ENCODE measurements around the gene MYL5.

Gene MYL5

DNA sequence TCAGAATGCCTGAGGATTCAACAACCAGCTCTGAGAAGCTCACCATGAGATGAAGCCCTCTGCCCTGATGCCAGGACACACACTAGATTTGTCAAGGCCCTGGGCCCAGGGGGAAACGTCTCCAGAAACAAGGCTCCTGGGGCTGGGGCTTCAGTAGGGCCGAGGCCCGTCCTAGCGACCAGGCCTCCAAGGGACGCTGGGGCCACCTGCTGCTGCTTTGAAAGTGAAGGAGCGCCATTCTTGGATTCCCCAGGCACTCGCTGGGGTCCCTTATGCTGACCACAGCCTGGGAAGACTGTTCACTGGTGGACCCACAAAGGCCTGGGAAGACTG is 25.1 kb upstream of the MYL5 start:
- no peak for TF ChIP-seq GATA1 (IDR thresholded peaks at IDR 0.05; ENCODE audit: low read depth, low read length)
- TF ChIP-seq POLR2A (IDR thresholded peaks at IDR 0.05; ENCODE audit: low read length): no peak
- no peak for DNase-seq

DNA sequence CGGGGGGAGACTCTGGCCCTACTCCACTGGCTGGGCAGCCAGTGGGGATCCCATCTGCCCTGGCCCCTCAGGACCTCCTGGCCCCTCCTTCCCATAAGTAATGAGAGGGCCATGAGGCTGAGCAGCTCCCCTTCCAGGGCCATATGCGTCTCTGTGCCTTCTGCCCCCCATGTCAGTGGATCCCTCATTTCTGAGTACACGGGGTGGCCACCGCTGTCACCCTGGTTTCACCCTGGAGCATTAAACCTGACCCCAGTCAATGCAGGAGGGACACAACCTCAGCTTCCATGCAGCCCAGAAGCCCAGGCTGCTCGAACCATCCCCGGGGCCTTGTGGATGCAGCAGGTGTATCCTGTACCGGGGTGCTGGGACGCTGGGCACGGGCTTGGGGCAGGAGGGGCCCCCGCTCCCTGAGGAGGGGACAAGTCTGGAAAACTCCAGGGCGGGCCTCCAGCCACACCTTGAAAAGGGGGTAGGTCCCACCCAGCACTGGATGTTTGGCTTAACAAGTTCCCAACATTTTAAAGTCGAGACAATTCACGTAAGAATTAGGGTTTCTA is 24.5 kb upstream of the MYL5 start:
- TF ChIP-seq POLR2A (IDR thresholded peaks at IDR 0.05; ENCODE audit: low read length) (no peak), GATA1 (IDR thresholded peaks at IDR 0.05; ENCODE audit: low read depth, low read length) (no peak)
- no peak for DNase-seq

DNA sequence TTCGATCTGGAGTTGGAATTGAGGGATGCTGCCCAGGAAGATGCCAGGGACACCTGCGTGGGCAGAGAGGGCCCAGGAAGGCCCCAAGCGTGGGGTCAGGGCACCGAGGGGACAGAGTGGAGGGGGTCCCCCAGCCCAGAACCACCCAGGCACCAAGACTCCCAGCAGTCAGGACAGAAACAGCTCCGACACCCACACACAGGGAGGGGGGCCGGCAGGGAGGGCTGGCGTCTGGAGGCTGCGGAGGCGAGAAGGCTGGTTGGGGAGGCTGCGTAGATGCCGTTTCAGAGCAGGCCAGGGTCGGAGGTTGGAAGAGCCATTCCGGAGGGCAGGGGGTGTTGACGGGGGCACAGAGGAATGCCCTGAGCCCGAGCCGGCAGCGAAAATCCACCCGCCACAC is 23.9 kb upstream of the MYL5 start:
- no peak for TF ChIP-seq POLR2A (IDR thresholded peaks at IDR 0.05; ENCODE audit: low read length)
- TF ChIP-seq GATA1 (IDR thresholded peaks at IDR 0.05; ENCODE audit: low read depth, low read length): no peak
- no peak for DNase-seq

DNA sequence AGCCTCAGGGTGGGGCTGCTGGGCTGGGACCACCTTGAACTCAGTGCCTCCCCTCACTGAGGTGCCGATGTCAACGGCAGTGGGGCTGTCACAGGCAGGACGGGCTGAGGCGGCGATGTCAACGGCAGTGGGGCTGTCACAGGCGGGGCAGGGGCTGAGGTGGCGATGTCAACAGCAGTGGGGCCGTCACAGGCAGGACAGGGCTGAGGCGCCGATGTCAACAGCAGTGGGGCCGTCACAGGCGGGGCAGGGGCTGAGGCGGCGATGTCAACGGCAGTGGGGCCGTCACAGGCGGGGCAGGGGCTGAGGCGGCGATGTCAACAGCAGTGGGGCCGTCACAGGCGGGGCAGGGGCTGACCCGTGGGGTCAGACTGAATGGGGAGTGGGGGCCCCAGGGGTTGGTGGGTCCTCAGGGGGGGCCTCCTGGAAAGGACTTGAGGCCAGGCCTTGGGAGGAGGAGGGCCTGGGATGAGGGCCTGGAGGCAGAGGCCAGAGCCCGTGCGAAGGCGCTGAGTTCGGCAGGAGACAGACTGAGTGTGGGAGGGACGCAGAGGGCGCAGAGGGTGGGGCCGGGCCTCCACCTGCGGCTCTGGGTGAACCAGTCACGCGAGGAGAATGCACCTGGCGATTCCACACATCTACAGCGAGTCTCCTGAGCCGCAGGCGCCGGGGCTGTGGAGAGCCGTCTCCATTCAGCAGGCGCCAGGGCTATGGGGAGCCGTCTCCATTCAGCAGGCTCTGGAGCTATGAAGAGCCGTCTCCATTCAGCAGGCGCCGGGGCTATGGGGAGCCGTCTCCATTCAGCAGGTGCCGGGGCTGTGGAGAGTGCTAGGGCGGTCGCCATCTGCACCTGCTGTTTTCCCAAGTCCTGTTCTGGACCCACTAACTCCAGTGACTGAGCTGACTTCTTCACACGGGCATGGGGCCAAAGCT is 23.1 kb upstream of the MYL5 start:
- TF ChIP-seq POLR2A (IDR thresholded peaks at IDR 0.05; ENCODE audit: low read length): no peak
- TF ChIP-seq GATA1 (IDR thresholded peaks at IDR 0.05; ENCODE audit: low read depth, low read length): no peak
- DNase-seq: no peak

DNA sequence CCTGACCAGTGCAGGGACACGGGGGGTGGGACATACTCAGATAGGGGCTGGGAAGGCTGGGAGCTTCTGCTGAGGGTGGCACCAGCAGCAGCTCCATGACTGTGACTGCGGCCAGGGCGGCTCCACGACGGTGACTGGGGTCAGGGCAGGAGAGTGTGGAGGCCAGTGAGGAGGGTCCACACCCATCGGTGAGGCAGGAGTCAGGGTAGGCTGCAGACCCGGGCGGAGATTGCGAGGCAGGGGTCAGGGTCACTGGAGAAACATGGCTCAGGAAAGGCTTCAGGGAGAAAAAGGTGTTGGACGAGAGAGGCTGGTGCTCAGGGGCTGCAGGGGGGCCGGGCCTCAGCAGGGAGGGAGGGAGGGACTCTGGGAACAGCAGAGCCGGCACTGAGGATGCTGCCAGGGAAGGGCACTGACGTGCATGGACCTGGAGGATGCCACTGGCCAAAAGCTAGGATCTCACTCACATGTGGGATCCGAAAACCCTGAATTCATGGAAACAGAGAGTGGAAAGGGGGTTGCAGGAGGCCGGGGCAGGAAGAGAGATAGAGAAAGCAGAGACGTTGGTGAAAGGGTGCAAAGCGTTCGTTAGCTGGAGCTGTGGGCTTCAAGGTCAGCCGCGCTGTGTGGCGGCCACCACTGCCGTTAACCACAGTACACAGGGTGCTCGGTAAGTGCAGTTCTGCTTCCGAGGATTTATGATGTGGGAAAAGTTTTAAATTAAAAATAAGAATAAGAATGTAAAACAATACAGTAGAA is 22.3 kb upstream of the MYL5 start:
- no peak for DNase-seq
- TF ChIP-seq GATA1 (IDR thresholded peaks at IDR 0.05; ENCODE audit: low read depth, low read length) (no peak), POLR2A (IDR thresholded peaks at IDR 0.05; ENCODE audit: low read length) (no peak)

DNA sequence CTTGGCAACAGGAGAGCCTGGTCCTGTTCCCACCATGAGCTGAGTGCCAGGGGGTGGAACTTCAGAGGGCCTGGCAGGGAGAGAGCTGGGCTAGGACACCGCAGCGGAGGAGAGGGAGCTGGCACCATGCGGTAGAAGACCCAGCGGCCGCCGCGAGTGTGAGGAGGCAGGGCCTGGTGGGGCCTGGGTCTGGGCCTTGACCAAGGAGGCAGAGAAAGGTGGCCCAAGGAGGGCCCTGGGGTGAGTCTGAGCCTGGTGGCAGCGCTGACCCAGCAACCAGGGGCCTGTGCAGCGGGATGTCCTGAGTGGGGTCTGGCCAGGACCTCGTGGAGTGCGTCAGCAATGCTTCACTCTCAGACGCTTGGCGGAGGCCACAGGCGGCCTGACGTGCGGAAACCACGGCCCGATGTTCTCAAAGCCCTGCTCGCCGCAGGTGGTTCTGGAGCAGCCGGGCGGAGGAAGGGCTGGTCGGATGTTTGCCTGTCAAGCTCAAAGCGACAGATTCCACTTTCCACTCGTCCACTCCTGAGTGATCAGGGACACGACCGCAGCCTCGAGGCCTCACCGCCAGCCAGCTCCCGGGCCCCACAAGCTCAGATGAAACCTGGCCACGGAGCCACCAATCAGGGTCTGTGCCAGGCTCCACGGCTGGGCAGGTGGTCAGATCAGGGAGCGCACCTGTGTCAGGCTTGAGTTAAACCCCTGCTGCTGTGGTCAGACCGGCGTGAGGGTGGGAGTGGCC is 21.1 kb upstream of the MYL5 start:
- TF ChIP-seq POLR2A (IDR thresholded peaks at IDR 0.05; ENCODE audit: low read length) (no peak), GATA1 (IDR thresholded peaks at IDR 0.05; ENCODE audit: low read depth, low read length) (no peak)

DNA sequence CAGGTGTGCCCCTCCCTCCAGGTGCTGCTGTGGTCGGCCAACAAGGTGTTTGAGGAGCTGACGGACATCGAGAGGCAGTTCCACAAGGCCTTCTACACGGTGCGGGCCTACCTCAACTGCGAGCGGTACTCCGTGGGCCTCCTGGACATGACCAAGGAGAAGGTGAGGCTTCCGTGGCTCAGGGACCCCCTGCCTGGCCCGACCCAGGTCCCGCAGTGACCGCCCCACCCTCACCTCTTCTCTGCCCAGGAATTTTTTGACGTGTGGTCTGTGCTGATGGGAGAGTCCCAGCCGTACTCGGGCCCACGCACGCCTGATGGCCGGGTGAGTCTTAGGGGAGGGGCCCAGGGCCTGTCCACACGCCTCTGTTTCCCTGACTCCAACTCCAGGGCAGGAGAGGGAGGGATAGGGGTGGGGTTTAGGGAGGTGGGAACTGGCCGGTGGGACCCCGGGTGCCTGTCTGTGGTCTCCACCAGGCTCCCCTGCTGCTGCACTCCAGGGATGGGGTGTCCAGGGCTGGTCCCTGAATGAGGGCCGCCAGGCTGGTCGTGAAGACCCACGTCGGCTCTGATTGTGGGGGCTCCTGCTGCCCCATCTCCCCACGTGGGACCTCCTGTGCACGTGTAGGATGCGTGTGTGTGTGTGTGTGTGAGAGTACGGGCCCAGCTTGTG is 20.4 kb upstream of the MYL5 start:
- DNase-seq: no peak
- TF ChIP-seq GATA1 (IDR thresholded peaks at IDR 0.05; ENCODE audit: low read depth, low read length): no peak
- no peak for TF ChIP-seq POLR2A (IDR thresholded peaks at IDR 0.05; ENCODE audit: low read length)

More for the DNA sequence above, 21.1 kb upstream of the MYL5 start:
- DNase-seq: no peak

DNA sequence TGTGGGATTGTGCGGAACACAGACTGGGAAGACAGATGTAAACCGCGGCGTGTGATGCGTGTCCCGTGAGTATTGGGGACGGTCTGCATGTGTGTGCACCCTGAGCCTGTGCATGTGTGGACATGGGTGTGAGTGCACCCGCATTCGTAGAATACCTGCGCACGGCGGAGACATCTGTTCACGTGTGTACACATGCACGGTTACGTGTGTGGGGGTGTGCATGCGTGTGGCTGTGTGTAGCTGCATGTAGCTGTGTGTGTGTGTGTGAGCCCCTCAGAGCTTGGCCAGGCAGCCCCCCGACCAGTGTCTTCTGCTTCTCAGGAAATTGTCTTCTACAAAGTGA is 19.9 kb upstream of the MYL5 start:
- DNase-seq: no peak
- TF ChIP-seq POLR2A (IDR thresholded peaks at IDR 0.05; ENCODE audit: low read length): no peak
- no peak for TF ChIP-seq GATA1 (IDR thresholded peaks at IDR 0.05; ENCODE audit: low read depth, low read length)

DNA sequence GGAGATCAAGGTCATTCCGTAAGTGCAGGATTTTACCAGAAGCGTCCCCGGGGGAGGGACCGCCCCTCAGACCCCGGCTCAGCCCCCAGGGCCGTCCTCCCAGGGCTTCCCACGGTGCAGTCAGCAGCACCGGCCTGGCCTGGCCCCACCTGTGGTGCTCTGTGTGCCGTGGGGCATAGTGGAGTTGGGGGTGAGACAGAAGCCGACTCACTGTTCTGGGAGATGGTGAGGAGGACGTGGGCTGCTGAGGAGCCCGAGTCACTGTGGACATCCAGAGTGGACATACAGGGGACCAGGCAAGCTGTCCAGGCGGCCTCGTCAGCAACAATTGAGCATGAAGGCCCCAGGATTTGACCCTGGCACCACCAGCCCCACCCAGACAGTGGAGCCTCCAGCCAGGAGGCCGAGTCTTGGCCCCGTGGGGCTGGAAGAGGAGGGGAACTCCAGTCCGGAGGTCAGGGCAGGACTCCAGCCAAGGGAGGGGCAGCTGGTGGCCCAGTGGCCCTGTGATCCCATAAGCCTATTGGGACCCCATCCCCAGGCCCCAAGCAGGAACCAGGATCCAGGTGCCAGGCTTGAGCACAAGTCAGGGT is 19.4 kb upstream of the MYL5 start:
- DNase-seq: no peak
- TF ChIP-seq GATA1 (IDR thresholded peaks at IDR 0.05; ENCODE audit: low read depth, low read length): no peak
- TF ChIP-seq POLR2A (IDR thresholded peaks at IDR 0.05; ENCODE audit: low read length): no peak

DNA sequence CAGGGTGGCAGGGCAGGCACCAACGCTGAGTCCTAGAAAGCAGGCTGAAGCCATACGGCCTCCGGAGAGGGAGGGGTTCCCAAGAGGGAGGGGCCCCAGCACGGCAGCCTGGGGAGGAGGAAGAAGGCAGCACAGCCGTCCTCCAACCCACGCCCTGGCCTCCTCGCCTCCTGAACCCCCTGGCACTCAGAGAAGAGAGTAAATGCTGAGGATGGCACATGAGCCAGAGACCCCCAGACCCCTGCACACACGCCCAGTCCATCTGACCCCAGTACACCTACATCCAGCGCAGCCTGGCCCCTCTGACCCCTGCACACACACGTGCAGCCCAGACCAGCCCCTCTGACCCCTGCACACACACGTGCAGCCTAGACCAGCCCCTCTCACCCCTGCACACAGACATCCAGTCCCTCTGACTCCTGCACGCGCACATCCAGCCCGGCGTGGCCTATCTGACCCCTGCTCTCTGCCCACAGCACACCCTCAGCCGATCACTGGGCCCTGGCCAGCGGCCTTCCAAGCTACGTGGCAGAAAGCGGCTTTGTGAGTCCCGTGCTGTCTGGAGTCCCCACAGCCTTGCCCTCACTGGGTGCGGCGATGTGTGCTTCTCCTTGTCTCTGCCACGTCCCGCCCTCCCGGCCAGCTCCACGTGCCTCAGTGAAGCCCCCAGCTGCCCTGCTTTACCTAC is 18.7 kb upstream of the MYL5 start:
- DNase-seq: no peak
- no peak for TF ChIP-seq POLR2A (IDR thresholded peaks at IDR 0.05; ENCODE audit: low read length)
- no peak for TF ChIP-seq GATA1 (IDR thresholded peaks at IDR 0.05; ENCODE audit: low read depth, low read length)

DNA sequence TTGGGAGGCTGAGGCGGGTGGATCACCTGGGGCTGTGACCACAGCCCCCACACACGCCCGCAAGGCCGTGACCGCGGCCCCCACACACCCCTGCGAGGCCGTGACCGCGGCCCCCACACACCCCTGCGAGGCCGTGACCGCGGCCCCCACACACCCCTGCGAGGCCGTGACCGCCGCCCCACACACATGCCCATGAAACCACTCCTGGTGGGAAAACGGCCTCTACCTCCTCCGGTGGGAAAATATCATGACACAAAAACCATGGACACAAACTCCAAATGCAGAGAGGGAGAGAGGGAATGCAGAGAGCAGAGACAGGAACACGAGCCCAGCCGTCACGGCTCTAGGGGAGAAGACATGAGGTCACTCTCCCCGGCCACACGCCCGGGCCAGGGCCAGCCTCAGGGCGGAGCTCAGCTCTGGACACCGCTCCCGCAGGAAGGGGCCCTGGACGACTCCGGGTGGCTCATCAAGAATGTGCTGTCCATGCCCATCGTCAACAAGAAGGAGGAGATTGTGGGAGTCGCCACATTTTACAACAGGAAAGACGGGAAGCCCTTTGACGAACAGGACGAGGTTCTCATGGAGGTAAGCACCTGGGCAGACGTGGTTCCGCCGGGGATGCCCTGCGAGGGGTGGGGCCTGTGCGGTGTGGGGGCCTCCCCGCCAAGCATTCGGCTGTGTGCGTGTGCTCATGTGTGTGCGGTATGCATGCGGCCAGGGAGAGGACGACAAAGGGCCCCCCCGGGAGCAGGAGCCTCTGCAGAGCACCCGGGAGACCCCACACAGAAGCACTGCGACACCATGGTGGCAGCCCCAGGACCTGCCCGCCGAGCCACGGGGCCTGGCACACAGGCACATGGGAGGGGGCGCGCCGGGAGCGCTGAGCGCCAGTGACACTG is 17.7 kb upstream of the MYL5 start:
- TF ChIP-seq POLR2A (IDR thresholded peaks at IDR 0.05; ENCODE audit: low read length) (no peak), GATA1 (IDR thresholded peaks at IDR 0.05; ENCODE audit: low read depth, low read length) (no peak)
- DNase-seq: no peak

All from erythroblast (primary cell).